ENCODE data around the gene ERAP2. TPM values are rescaled to one million over a fixed set of nuclear protein-coding genes. Genes with fewer than 3 reads are reported as not detected.

Gene ERAP2
- polyA plus RNA-seq, 1 donor (not counting 4 experiments of a cell fraction or from before 2014, with no cell fraction given), result 41.0 TPM

DNA sequence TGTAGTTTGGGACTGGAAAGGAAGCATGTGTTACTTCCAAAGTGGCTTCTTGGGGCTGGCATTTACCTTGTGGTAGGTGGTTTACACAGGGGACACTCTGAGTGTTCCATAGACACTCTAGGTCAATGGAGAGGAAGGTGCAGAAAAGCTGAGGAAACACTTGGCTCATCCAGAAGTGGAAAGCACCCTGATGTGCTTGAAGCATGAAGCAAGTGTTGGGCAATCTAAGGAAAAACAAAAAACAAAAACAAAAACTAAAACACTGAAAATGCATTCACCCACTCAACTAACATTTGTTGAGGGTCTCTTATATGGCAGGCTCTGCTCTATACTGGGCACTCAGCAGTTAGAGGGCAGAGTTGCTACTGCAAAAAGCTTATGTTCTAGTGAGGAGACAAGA, 2.9 kb upstream of the ERAP2 start:
- Histone ChIP-seq H3K79me2 (ENCODE audit: control insufficient read depth, insufficient read depth, low read length) (no peaks in the 10 kb centered on the region), H3K4me2 (ENCODE audit: control insufficient read depth, extremely low read depth, insufficient read depth, low read depth, low read length) (no peak overlapping the region), H3K36me3 (ENCODE audit: control insufficient read depth in 2 of 2, extremely low read depth in 1 of 2, insufficient read depth in 2 of 2, low read length in 2 of 2) (no peaks in the 10 kb centered on the region), H2AFZ (ENCODE audit: control insufficient read depth, low read length) (no peak overlapping the region), H3K9me3 (ENCODE audit: control insufficient read depth, low read depth, low read length) (no peaks in the 10 kb centered on the region), H4K20me1 (ENCODE audit: control insufficient read depth, extremely low read depth, insufficient read depth, low read length) (no peaks in the 10 kb centered on the region), H3K9ac (ENCODE audit: control insufficient read depth, extremely low read depth, insufficient read depth, low read length) (no peak overlapping the region), H3K9me1 (ENCODE audit: control insufficient read depth, extremely low read depth, insufficient read depth, low read length) (no peaks in the 10 kb centered on the region), H3K4me1 (ENCODE audit: control insufficient read depth, extremely low read depth, insufficient read depth, low read length) (peaks cover 12% of the 10 kb centered on the region), H3K27me3 (ENCODE audit: control insufficient read depth, extremely low read depth, insufficient read depth, low read length) (no peaks in the 10 kb centered on the region), H3K27ac (ENCODE audit: control insufficient read depth, insufficient read depth, low read length) (no peak overlapping the region), H3K4me3 (ENCODE audit: control insufficient read depth in 2 of 3, extremely low read depth in 1 of 3, insufficient read depth in 2 of 3, low read depth in 1 of 3, low read length in 3 of 3) (no peak overlapping the region)
- FAIRE-seq (no peak), DNase-seq (ENCODE audit: low read depth, low spot score) (no peak)
- TF ChIP-seq EZH2 (IDR thresholded peaks at IDR 0.05; ENCODE audit: low read length), result no peak
- TF ChIP-seq, protein P1, sequence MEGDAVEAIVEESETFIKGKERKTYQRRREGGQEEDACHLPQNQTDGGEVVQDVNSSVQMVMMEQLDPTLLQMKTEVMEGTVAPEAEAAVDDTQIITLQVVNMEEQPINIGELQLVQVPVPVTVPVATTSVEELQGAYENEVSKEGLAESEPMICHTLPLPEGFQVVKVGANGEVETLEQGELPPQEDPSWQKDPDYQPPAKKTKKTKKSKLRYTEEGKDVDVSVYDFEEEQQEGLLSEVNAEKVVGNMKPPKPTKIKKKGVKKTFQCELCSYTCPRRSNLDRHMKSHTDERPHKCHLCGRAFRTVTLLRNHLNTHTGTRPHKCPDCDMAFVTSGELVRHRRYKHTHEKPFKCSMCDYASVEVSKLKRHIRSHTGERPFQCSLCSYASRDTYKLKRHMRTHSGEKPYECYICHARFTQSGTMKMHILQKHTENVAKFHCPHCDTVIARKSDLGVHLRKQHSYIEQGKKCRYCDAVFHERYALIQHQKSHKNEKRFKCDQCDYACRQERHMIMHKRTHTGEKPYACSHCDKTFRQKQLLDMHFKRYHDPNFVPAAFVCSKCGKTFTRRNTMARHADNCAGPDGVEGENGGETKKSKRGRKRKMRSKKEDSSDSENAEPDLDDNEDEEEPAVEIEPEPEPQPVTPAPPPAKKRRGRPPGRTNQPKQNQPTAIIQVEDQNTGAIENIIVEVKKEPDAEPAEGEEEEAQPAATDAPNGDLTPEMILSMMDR (optimal IDR thresholded peaks at IDR 0.05 in 1 of 3, IDR thresholded peaks at IDR 0.05 in 1 of 3, conservative IDR thresholded peaks at IDR 0.05 in 1 of 3; ENCODE audit: extremely low read depth in 1 of 3, insufficient read depth in 2 of 3, low read length in 3 of 3), result no peak
- dilution Hi-C loops (cut with MboI; ENCODE audit: extremely low pct_ligation_motif_present, low sequenced_read_pairs), result no loop called here

DNA sequence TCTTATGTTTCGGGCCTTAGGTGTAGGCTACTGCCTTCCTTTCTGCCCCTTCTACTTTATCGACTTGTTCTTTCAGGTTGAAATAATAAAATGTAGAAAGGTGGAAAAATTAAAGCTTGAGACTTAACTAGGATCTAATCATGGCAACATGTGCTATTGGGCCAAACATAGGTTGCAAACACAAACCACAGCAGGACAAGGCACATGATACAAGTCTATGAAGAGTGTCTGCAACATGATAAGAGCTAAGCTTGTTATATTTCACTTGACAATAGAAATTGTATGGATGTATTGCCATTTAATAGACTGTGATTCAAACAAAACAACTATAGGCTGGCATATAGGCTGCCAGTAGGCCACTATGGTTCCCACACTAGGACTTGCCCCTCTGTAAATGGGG, 1.7 kb upstream of the ERAP2 start:
- Histone ChIP-seq H3K79me2 (ENCODE audit: control insufficient read depth, insufficient read depth, low read length) (no peaks in the 10 kb centered on the region), H3K9me1 (ENCODE audit: control insufficient read depth, extremely low read depth, insufficient read depth, low read length) (no peaks in the 10 kb centered on the region), H3K36me3 (ENCODE audit: control insufficient read depth in 2 of 2, extremely low read depth in 1 of 2, insufficient read depth in 2 of 2, low read length in 2 of 2) (no peaks in the 10 kb centered on the region), H3K9ac (ENCODE audit: control insufficient read depth, extremely low read depth, insufficient read depth, low read length) (no peak overlapping the region), H3K4me2 (ENCODE audit: control insufficient read depth, extremely low read depth, insufficient read depth, low read depth, low read length) (no peak overlapping the region), H3K27me3 (ENCODE audit: control insufficient read depth, extremely low read depth, insufficient read depth, low read length) (no peaks in the 10 kb centered on the region), H4K20me1 (ENCODE audit: control insufficient read depth, extremely low read depth, insufficient read depth, low read length) (no peaks in the 10 kb centered on the region), H3K27ac (ENCODE audit: control insufficient read depth, insufficient read depth, low read length) (no peak overlapping the region), H2AFZ (ENCODE audit: control insufficient read depth, low read length) (no peak overlapping the region), H3K4me3 (ENCODE audit: control insufficient read depth in 2 of 3, extremely low read depth in 1 of 3, insufficient read depth in 2 of 3, low read depth in 1 of 3, low read length in 3 of 3) (no peak overlapping the region), H3K4me1 (ENCODE audit: control insufficient read depth, extremely low read depth, insufficient read depth, low read length) (peaks cover 12% of the 10 kb centered on the region), H3K9me3 (ENCODE audit: control insufficient read depth, low read depth, low read length) (no peaks in the 10 kb centered on the region)
- DNase-seq (ENCODE audit: low read depth, low spot score) (no peak), FAIRE-seq (no peak)
- dilution Hi-C loops (cut with MboI; ENCODE audit: extremely low pct_ligation_motif_present, low sequenced_read_pairs), result no loop called here
- TF ChIP-seq, protein P1 (optimal IDR thresholded peaks at IDR 0.05 in 1 of 3, IDR thresholded peaks at IDR 0.05 in 1 of 3, conservative IDR thresholded peaks at IDR 0.05 in 1 of 3; ENCODE audit: extremely low read depth in 1 of 3, insufficient read depth in 2 of 3, low read length in 3 of 3), result no peak
- no peak for TF ChIP-seq EZH2 (IDR thresholded peaks at IDR 0.05; ENCODE audit: low read length)
